K562 (cell line): ENCODE data around the gene RAD23B. TPM values are rescaled to one million over a fixed set of nuclear protein-coding genes. Genes with fewer than 3 reads are reported as not detected.

Experiments used
- ATAC-seq: fragments of 200-7000 bp; cut with Tn5 transposase; 3 replicates; pipeline ENCODE4 v1.9.1; 2020; ENCODE audit warnings: moderate library complexity
- BruUV-seq: library from RNA; stranded (reverse); fragments of 400-500 nt; replicated peaks from 2 replicates; lab custom pipeline; 2021; lab: Mats Ljungman, UMichigan
- CTCF ChIA-PET: fragments of 300-600 bp; formaldehyde crosslinking; extraction: SDS; loops from one replicate; lab custom pipeline; 2021; ENCODE audit warnings: low intra/inter-chr PET ratio; lab: Yijun Ruan, JAX
- POLR2A ChIA-PET: fragments of 300-600, 350-650 bp; sonication (Branson Sonifier 250); formaldehyde crosslinking; extraction: SDS; loops from one replicate; lab custom pipeline; 2021; ENCODE audit warnings: antibody characterized with exemption, inconsistent platforms; lab: Yijun Ruan, JAX
- DNase-seq, 4 experiments: peaks; one replicate each; pipeline versions ENCODE4 v3.0.0 to v3.0.0-alpha.2; 2011 to 2018; ENCODE audit warnings: low spot score in 3 of 4, mixed read lengths in 3 of 4; ENCODE audit errors: extremely low read depth in 1 of 4
- FAIRE-seq: peaks from 2 replicates; lab custom pipeline; 2011; peaks lifted over from hg19 to GRCh38; lab: Jason Lieb, UNC
- H2AFZ ChIP-seq: 2 replicates; pipeline ENCODE4 v1.6.0; 2011; ENCODE audit warnings: low read depth, low read length, control low read depth, inconsistent platforms
- H3K27ac ChIP-seq: fragments of 200-600 bp; 3 replicates; pipeline ENCODE4 v1.8.0; 2011; ENCODE audit warnings: low read depth, mild to moderate bottlenecking, control low read depth, inconsistent platforms, low read length, moderate library complexity, mixed read lengths; ENCODE audit errors: extremely low read depth
- H3K27me3 ChIP-seq, 2 experiments: fragments of 300-600 bp in 1 of 2; 2 replicates in 1 of 2; 3 replicates in 1 of 2; pipeline versions ENCODE4 v1.6.0 to v1.8.0; 2011; ENCODE audit warnings: inconsistent platforms in 2 of 2, low read length in 2 of 2, mild to moderate bottlenecking in 1 of 2, mixed read lengths in 1 of 2, moderate library complexity in 1 of 2; ENCODE audit not compliant: control insufficient read depth in 2 of 2, insufficient read depth in 2 of 2
- H3K36me3 ChIP-seq: fragments of 300-600 bp; 3 replicates; pipeline ENCODE4 v1.8.0; 2011; ENCODE audit warnings: mild to moderate bottlenecking, low read length, inconsistent platforms; ENCODE audit not compliant: control insufficient read depth, insufficient read depth
- H3K4me1 ChIP-seq, 2 experiments: fragments of 200-600 bp in 1 of 2; replicated peaks in 1 of 2; 2 replicates in 1 of 2; 3 replicates in 1 of 2; pipeline versions ENCODE4 v1.5.1 to v1.8.0; 2011; ENCODE audit warnings: inconsistent platforms in 2 of 2, low read length in 2 of 2, mild to moderate bottlenecking in 1 of 2, mixed read lengths in 1 of 2, moderate library complexity in 1 of 2; ENCODE audit not compliant: control insufficient read depth in 2 of 2, insufficient read depth in 2 of 2
- H3K4me2 ChIP-seq: 2 replicates; pipeline ENCODE4 v1.6.1; 2011; ENCODE audit warnings: low read length, control low read depth, inconsistent platforms, mixed read lengths; ENCODE audit not compliant: insufficient read depth
- H3K4me3 ChIP-seq: fragments of 200-600 bp; sonication (generic), shearing (Covaris generic); 2 replicates; pipeline ENCODE4 v1.5.1; 2016; ENCODE audit warnings: control low read depth, inconsistent platforms
- H3K79me2 ChIP-seq: fragments of 200-600 bp; 3 replicates; pipeline ENCODE4 v1.8.0; 2011; ENCODE audit warnings: low read length, inconsistent platforms; ENCODE audit not compliant: control insufficient read depth, insufficient read depth
- H3K9ac ChIP-seq, 2 experiments: 2 replicates each; pipeline versions ENCODE4 v1.6.0 to v1.6.1; 2011; ENCODE audit warnings: low read depth in 2 of 2, low read length in 2 of 2, control low read depth in 1 of 2, inconsistent platforms in 1 of 2, mild to moderate bottlenecking in 1 of 2, mixed read lengths in 1 of 2; ENCODE audit not compliant: insufficient read depth in 1 of 2
- H3K9me1 ChIP-seq: one replicate; pipeline ENCODE4 v1.6.0; 2011; ENCODE audit warnings: inconsistent platforms, mild to moderate bottlenecking, low read length, moderate library complexity; ENCODE audit not compliant: control insufficient read depth, insufficient read depth
- H3K9me3 ChIP-seq: replicated peaks from 2 replicates; pipeline ENCODE4 v1.5.1; 2011; ENCODE audit warnings: low read depth, low read length, inconsistent platforms; ENCODE audit not compliant: control insufficient read depth, insufficient read depth
- H4K20me1 ChIP-seq: replicated peaks from 2 replicates; pipeline ENCODE4 v1.6.1; 2011; ENCODE audit warnings: low read length, inconsistent platforms, mixed read lengths; ENCODE audit not compliant: control insufficient read depth, insufficient read depth
- ELF4 ChIP-seq: fragments of 450-650 bp; formaldehyde crosslinking; IDR thresholded peaks from 2 replicates; pipeline ENCODE4 v1.4.0; 2022; ENCODE audit warnings: missing genetic modification characterization
- HMG20B ChIP-seq: fragments of 250-450 bp; sonication (Bioruptor Pico); IDR thresholded peaks from 2 replicates; pipeline ENCODE4 v1.5.0; 2021; ENCODE audit warnings: mild to moderate bottlenecking
- RBM25 ChIP-seq: fragments of 200-400 bp; formaldehyde crosslinking; IDR thresholded peaks from 2 replicates; pipeline ENCODE4 v1.6.1; 2018; ENCODE audit warnings: low read length, low read depth, moderate library complexity; ENCODE audit not compliant: severe bottlenecking
- ZNF324 ChIP-seq: fragments of 250-450 bp; sonication (Bioruptor Pico); IDR thresholded peaks from 2 replicates; pipeline ENCODE4 v1.4.0; 2020; ENCODE audit warnings: mild to moderate bottlenecking
- ZNF551 ChIP-seq: fragments of 250-450 bp; sonication (Bioruptor Pico); IDR thresholded peaks from 2 replicates; pipeline ENCODE4 v1.5.0; 2021; ENCODE audit warnings: mild to moderate bottlenecking, moderate library complexity
- WGBS: fragments of 100-300 bp; shearing (Covaris generic); methylation state at CpG from one replicate; pipeline ENCODE4 v1.1.6; 2016; ENCODE audit warnings: low coverage, mixed read lengths; ENCODE audit not compliant: insufficient coverage; ENCODE audit errors: missing lambda C conversion rate; 5-methylcytosine and 5-hydroxymethylcytosine counted together
- in situ Hi-C: fragments of 300-500 bp; cut with MboI; formaldehyde crosslinking; loops from 4 replicates; pipeline ENCODE4 v1.15.0; 2018; ENCODE audit warnings: inconsistent platforms, mixed read lengths
- intact Hi-C: fragments of 100-400 bp; cut with micrococcal nuclease; formaldehyde crosslinking; loops from 2 replicates; pipeline ENCODE4 v1.14.2; 2022
- polyA plus RNA-seq, 8 experiments: library from polyadenylated mRNA; depleted of rRNA in 4 of 8; stranded (reverse) in 5 of 8; unstranded in 3 of 8; fragments of >200 nt; fragmentation: Nextera tagmentation in 2 of 8; fragmentation: Illumina TruSeq in 1 of 8; extraction: Ambion mirVana in 2 of 8; extraction: Trizol in 1 of 8; gene quantifications; 2 replicates each; pipeline versions ENCODE4 v1.2.1 to v1.2.3, GENCODE V29; 2011 to 2014; ENCODE audit warnings: inconsistent platforms in 1 of 8, missing spikeins in 1 of 8
- total RNA-seq, 7 experiments: library from RNA; depleted of rRNA in 6 of 7; stranded (reverse); fragments of >200 nt in 6 of 7; fragmentation: Illumina TruSeq in 2 of 7; extraction: Trizol in 2 of 7; gene quantifications; 2 replicates each; pipeline versions ENCODE4 v1.2.1 to v1.2.3, GENCODE V29; 2011 to 2021; ENCODE audit warnings: low replicate concordance in 1 of 7
- TF ChIP-seq, protein P1 (sequence below): fragments of 450-650 bp; IDR thresholded peaks from 2 replicates; pipeline ENCODE4 v1.6.1; 2016; ENCODE audit warnings: low read depth, mild to moderate bottlenecking, moderate library complexity
- TF ChIP-seq, protein P2 (sequence below), 3 experiments: fragments of 200-800 bp in 1 of 3; sonication (Bioruptor generic) in 1 of 3; sonication (generic) in 1 of 3; formaldehyde crosslinking in 1 of 3; IDR thresholded peaks; 2 replicates each; pipeline versions ENCODE4 v1.6.1 to v1.8.0; 2016 to 2022; ENCODE audit warnings: mild to moderate bottlenecking in 2 of 3, missing compliant biosample characterization in 2 of 3, missing genetic modification characterization in 2 of 3, missing genetic modification reagents in 1 of 3
- TF ChIP-seq, protein P3 (sequence below): fragments of 450-650 bp; IDR thresholded peaks from 2 replicates; pipeline ENCODE4 v1.6.1; 2016; ENCODE audit warnings: mild to moderate bottlenecking, moderate library complexity

RAD23B gene
- total and polyA plus RNA-seq, 9 of the 15 experiments (the other 6 are each of a cell fraction or from before 2014, with no cell fraction given) = 14.5 to 184 (median 114) TPM

DNA sequence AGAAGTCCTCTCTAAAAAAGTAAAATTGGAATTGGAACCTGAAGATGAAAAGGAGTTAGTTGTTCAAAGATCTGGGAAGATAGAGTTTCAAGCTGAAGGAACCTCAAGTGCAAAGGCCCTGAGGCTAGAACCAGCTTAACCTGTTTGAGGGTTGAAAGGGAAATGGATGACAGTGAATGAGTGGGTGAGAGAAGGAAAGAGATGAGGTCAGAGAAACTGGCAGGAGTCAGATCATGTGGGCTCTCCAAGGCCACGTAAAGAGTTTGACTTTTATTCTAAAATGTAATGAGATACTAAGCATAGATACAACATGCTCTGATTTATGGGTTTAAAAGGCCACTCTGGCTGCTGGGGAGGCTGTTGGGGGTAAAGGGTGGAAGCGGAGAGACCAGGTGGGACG, 2.5 kb upstream of the RAD23B start:
- no peak overlapping the region for H3K4me2 ChIP-seq
- no TSS peak for BruUV-seq
- no peak for ATAC-seq
- H3K4me1 ChIP-seq = peaks cover 0 to 7% of the 10 kb centered on the region in 2 experiments; a peak in 3 of 5 replicates
- WGBS = 64% methylated on average over 3 of the region's 3 CpGs
- intact Hi-C loops (no loop called here), in situ Hi-C loops (no loop called here)
- peaks cover 0 to 3% of the 10 kb centered on the region in 2 experiments; a peak in 3 of 5 replicates for H3K27me3 ChIP-seq
- no peaks in the 10 kb centered on the region for H3K9me3 ChIP-seq
- peaks cover 28% of the 10 kb centered on the region for H3K79me2 ChIP-seq
- FAIRE-seq = no peak
- no peaks in the 10 kb centered on the region for H3K9me1 ChIP-seq
- no peak for DNase-seq
- H3K9ac ChIP-seq = no peak overlapping the region
- H3K27ac ChIP-seq = no peak overlapping the region
- H3K4me3 ChIP-seq = no peak overlapping the region
- TF ChIP-seq, protein P1, sequence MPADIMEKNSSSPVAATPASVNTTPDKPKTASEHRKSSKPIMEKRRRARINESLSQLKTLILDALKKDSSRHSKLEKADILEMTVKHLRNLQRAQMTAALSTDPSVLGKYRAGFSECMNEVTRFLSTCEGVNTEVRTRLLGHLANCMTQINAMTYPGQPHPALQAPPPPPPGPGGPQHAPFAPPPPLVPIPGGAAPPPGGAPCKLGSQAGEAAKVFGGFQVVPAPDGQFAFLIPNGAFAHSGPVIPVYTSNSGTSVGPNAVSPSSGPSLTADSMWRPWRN = no peak
- TF ChIP-seq ELF4 (CRISPR knock-in tag) = no peak
- TF ChIP-seq, protein P2, sequence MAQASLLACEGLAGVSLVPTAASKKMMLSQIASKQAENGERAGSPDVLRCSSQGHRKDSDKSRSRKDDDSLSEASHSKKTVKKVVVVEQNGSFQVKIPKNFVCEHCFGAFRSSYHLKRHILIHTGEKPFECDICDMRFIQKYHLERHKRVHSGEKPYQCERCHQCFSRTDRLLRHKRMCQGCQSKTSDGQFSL (CRISPR knock-in tag; IDR thresholded peaks at IDR 0.05) = no peak
- TF ChIP-seq, protein P2 (tag; IDR thresholded peaks at IDR 0.05) = no peak
- TF ChIP-seq ZNF551 (CRISPR knock-in tag) = no peak
- TF ChIP-seq, protein P3, sequence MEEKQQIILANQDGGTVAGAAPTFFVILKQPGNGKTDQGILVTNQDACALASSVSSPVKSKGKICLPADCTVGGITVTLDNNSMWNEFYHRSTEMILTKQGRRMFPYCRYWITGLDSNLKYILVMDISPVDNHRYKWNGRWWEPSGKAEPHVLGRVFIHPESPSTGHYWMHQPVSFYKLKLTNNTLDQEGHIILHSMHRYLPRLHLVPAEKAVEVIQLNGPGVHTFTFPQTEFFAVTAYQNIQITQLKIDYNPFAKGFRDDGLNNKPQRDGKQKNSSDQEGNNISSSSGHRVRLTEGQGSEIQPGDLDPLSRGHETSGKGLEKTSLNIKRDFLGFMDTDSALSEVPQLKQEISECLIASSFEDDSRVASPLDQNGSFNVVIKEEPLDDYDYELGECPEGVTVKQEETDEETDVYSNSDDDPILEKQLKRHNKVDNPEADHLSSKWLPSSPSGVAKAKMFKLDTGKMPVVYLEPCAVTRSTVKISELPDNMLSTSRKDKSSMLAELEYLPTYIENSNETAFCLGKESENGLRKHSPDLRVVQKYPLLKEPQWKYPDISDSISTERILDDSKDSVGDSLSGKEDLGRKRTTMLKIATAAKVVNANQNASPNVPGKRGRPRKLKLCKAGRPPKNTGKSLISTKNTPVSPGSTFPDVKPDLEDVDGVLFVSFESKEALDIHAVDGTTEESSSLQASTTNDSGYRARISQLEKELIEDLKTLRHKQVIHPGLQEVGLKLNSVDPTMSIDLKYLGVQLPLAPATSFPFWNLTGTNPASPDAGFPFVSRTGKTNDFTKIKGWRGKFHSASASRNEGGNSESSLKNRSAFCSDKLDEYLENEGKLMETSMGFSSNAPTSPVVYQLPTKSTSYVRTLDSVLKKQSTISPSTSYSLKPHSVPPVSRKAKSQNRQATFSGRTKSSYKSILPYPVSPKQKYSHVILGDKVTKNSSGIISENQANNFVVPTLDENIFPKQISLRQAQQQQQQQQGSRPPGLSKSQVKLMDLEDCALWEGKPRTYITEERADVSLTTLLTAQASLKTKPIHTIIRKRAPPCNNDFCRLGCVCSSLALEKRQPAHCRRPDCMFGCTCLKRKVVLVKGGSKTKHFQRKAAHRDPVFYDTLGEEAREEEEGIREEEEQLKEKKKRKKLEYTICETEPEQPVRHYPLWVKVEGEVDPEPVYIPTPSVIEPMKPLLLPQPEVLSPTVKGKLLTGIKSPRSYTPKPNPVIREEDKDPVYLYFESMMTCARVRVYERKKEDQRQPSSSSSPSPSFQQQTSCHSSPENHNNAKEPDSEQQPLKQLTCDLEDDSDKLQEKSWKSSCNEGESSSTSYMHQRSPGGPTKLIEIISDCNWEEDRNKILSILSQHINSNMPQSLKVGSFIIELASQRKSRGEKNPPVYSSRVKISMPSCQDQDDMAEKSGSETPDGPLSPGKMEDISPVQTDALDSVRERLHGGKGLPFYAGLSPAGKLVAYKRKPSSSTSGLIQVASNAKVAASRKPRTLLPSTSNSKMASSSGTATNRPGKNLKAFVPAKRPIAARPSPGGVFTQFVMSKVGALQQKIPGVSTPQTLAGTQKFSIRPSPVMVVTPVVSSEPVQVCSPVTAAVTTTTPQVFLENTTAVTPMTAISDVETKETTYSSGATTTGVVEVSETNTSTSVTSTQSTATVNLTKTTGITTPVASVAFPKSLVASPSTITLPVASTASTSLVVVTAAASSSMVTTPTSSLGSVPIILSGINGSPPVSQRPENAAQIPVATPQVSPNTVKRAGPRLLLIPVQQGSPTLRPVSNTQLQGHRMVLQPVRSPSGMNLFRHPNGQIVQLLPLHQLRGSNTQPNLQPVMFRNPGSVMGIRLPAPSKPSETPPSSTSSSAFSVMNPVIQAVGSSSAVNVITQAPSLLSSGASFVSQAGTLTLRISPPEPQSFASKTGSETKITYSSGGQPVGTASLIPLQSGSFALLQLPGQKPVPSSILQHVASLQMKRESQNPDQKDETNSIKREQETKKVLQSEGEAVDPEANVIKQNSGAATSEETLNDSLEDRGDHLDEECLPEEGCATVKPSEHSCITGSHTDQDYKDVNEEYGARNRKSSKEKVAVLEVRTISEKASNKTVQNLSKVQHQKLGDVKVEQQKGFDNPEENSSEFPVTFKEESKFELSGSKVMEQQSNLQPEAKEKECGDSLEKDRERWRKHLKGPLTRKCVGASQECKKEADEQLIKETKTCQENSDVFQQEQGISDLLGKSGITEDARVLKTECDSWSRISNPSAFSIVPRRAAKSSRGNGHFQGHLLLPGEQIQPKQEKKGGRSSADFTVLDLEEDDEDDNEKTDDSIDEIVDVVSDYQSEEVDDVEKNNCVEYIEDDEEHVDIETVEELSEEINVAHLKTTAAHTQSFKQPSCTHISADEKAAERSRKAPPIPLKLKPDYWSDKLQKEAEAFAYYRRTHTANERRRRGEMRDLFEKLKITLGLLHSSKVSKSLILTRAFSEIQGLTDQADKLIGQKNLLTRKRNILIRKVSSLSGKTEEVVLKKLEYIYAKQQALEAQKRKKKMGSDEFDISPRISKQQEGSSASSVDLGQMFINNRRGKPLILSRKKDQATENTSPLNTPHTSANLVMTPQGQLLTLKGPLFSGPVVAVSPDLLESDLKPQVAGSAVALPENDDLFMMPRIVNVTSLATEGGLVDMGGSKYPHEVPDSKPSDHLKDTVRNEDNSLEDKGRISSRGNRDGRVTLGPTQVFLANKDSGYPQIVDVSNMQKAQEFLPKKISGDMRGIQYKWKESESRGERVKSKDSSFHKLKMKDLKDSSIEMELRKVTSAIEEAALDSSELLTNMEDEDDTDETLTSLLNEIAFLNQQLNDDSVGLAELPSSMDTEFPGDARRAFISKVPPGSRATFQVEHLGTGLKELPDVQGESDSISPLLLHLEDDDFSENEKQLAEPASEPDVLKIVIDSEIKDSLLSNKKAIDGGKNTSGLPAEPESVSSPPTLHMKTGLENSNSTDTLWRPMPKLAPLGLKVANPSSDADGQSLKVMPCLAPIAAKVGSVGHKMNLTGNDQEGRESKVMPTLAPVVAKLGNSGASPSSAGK = no peak
- no peak for TF ChIP-seq ZNF324
- TF ChIP-seq RBM25 = peak; percentile 17
- TF ChIP-seq HMG20B (CRISPR knock-in tag) = no peak
- H4K20me1 ChIP-seq = peaks cover 15% of the 10 kb centered on the region; the same call in 1 of the 2 replicates
- no peak overlapping the region for H2AFZ ChIP-seq
- ChIA-PET POLR2A (no interaction called here), CTCF (no interaction called here)
- H3K36me3 ChIP-seq = peaks cover 13% of the 10 kb centered on the region; the same call in 1 of the 3 replicates
